SK-N-SH (cell line): ENCODE data around the gene XRRA1.

Experiments
- CTCF ChIP-seq: fragments of 200-600 bp; sonication (generic); IDR thresholded peaks from 2 replicates; pipeline ENCODE4 v1.6.1; 2017; ENCODE audit warnings: antibody characterized with exemption, mild to moderate bottlenecking, moderate library complexity
- MXI1 ChIP-seq: IDR thresholded peaks from 2 replicates; pipeline ENCODE4 v1.6.1; 2012; ENCODE audit warnings: mild to moderate bottlenecking, low read depth, low read length, improper control_type of control experiment
- RAD21 ChIP-seq: IDR thresholded peaks from 2 replicates; pipeline ENCODE4 v1.6.1; 2012; ENCODE audit warnings: mild to moderate bottlenecking, low read length

GRCh38 chr11:74923125-74923524 is 25.8 kb downstream of the XRRA1 start:
- TF ChIP-seq CTCF (no peak), MXI1 (no peak), RAD21 (no peak)
